Endodermal cell (in vitro differentiated cells): ENCODE results near the gene SLC26A6. TPM values are rescaled to one million over a fixed set of nuclear protein-coding genes. Genes with fewer than 3 reads are reported as not detected.

Experiments
- DNase-seq: peaks from one replicate; pipeline ENCODE4 v3.0.0-alpha.2; 2017
- H3K27ac ChIP-seq: 2 replicates; pipeline ENCODE4 v1.5.1; 2013; ENCODE audit warnings: mild to moderate bottlenecking, low read depth, low read length, moderate library complexity
- H3K27me3 ChIP-seq: 2 replicates; pipeline ENCODE4 v1.6.1; 2013; ENCODE audit warnings: mild to moderate bottlenecking, low read length, moderate library complexity; ENCODE audit not compliant: insufficient read depth, control insufficient read depth, poor library complexity, severe bottlenecking
- H3K36me3 ChIP-seq: 2 replicates; pipeline ENCODE4 v1.7.0; 2013; ENCODE audit warnings: mild to moderate bottlenecking, low read length, moderate library complexity; ENCODE audit not compliant: control insufficient read depth, insufficient read depth
- H3K4me1 ChIP-seq: one replicate; pipeline ENCODE4 v1.7.0; 2013; ENCODE audit warnings: low read length; ENCODE audit not compliant: control insufficient read depth, insufficient read depth
- H3K4me3 ChIP-seq: 2 replicates; pipeline ENCODE4 v1.5.1; 2013; ENCODE audit warnings: mild to moderate bottlenecking, low read length, moderate library complexity
- H3K9ac ChIP-seq: 2 replicates; pipeline ENCODE4 v1.6.1; 2013; ENCODE audit warnings: mild to moderate bottlenecking, low read length, moderate library complexity; ENCODE audit not compliant: poor library complexity, severe bottlenecking; ENCODE audit errors: extremely low read depth
- H3K9me3 ChIP-seq: 2 replicates; pipeline ENCODE4 v1.6.1; 2013; ENCODE audit warnings: mild to moderate bottlenecking, low read length, moderate library complexity; ENCODE audit not compliant: control insufficient read depth
- H3K27ac Mint-ChIP-seq: 2 replicates; pipeline ENCODE4 v1.8.0; 2020; ENCODE audit warnings: mixed read lengths
- H3K27me3 Mint-ChIP-seq: 2 replicates; pipeline ENCODE4 v1.8.0; 2021; ENCODE audit warnings: mild to moderate bottlenecking, mixed read lengths; ENCODE audit not compliant: insufficient read depth
- H3K36me3 Mint-ChIP-seq: 2 replicates; pipeline ENCODE4 v1.8.0; 2020; ENCODE audit warnings: low read depth, mixed read lengths
- H3K4me1 Mint-ChIP-seq: 2 replicates; pipeline ENCODE4 v1.8.0; 2020; ENCODE audit warnings: mixed read lengths
- H3K4me3 Mint-ChIP-seq: 2 replicates; pipeline ENCODE4 v1.8.0; 2020; ENCODE audit warnings: mild to moderate bottlenecking, moderate library complexity, mixed read lengths
- H3K9me3 Mint-ChIP-seq: 2 replicates; pipeline ENCODE4 v1.8.0; 2020; ENCODE audit warnings: mild to moderate bottlenecking, mixed read lengths
- CTCF ChIP-seq: fragments of 200-600 bp; sonication (generic); conservative IDR thresholded peaks from 2 replicates; pipeline ENCODE4 v1.5.0; 2021; ENCODE audit warnings: antibody characterized with exemption, mild to moderate bottlenecking
- WGBS, 2 experiments: methylation state at CpG; one replicate each; pipeline versions ENCODE4 v1.1.5 to v1.1.7; 2013; ENCODE audit warnings: missing lambda C conversion rate in 2 of 2, mixed read lengths in 1 of 2; ENCODE audit not compliant: insufficient coverage in 1 of 2, insufficient read length in 1 of 2; 5-methylcytosine and 5-hydroxymethylcytosine counted together
- total RNA-seq, 2 donors: library from RNA; stranded (reverse); fragmentation: NEBNext Ultra II Directional in 1 of 2; extraction: Animal tissue kit (Norgen Biotek cat#: 25700) in 1 of 2; gene quantifications; 2 replicates in 1 of 2; 3 replicates in 1 of 2; pipeline ENCODE4 v1.2.1, GENCODE V29; 2021

Gene SLC26A6
- total RNA-seq, 2 donors from 2014 or later: 65.1 to 75.6 TPM

GRCh38 chr3:48625600-48625999 lies 9.7 kb downstream of the SLC26A6 start:
- Mint-ChIP-seq H3K9me3 (no peaks in the 10 kb centered on the region), H3K27ac (no peak overlapping the region), H3K27me3 (no peaks in the 10 kb centered on the region), H3K4me1 (no peaks in the 10 kb centered on the region), H3K36me3 (peaks cover 65% of the 10 kb centered on the region), H3K4me3 (no peak overlapping the region)
- WGBS, 2 experiments: 96 to 100% methylated on average over 3 to 6 of the region's 6 CpGs
- H3K27ac ChIP-seq: no peak overlapping the region
- TF ChIP-seq CTCF: no peak
- H3K4me3 ChIP-seq: no peak overlapping the region
- no peaks in the 10 kb centered on the region for H3K9me3 ChIP-seq
- DNase-seq: no peak
- H3K9ac ChIP-seq: no peak overlapping the region
- peaks cover 33% of the 10 kb centered on the region for H3K36me3 ChIP-seq
- H3K27me3 ChIP-seq: no peaks in the 10 kb centered on the region
- no peaks in the 10 kb centered on the region for H3K4me1 ChIP-seq

DNA sequence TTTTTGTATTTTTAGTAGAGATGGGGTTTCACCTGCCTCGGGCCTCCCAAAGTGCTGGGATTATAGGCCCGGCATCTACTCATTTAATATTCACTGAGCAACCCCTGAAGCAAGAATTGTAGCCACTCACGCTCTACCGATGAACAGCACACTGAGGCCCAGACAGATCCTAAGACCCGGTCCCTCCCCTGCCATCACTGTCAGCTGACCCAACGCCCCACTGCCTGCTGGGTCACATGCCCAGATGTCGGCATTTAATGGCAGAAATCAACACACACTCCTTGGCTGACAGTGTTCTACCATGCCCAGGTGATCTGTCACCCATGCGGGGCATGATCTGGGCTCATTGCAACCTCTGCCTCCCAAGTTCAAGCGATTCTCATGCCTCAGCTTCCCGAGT lies 10.5 kb downstream of the SLC26A6 start:
- Mint-ChIP-seq H3K27me3 (no peaks in the 10 kb centered on the region), H3K27ac (no peak overlapping the region)
- WGBS, 2 experiments: 90 to 95% methylated on average over 9 to 10 of the region's 10 CpGs

GRCh38 chr3:48623851-48624547 lies 11.3 kb downstream of the SLC26A6 start:
- no peaks in the 10 kb centered on the region for H3K4me1 Mint-ChIP-seq
- H3K36me3 Mint-ChIP-seq: peaks cover 51% of the 10 kb centered on the region
- H3K27me3 Mint-ChIP-seq: no peaks in the 10 kb centered on the region
- no peak overlapping the region for H3K9ac ChIP-seq
- H3K4me3 Mint-ChIP-seq: no peak overlapping the region
- peaks cover under 1% of the 10 kb centered on the region for H3K9me3 ChIP-seq
- peaks cover 20% of the 10 kb centered on the region for H3K36me3 ChIP-seq
- no peaks in the 10 kb centered on the region for H3K4me1 ChIP-seq
- H3K27ac ChIP-seq: no peak overlapping the region
- H3K27me3 ChIP-seq: no peaks in the 10 kb centered on the region
- H3K9me3 Mint-ChIP-seq: no peaks in the 10 kb centered on the region
- DNase-seq: no peak
- no peak for TF ChIP-seq CTCF
- 82 to 89% methylated on average over 3 to 6 of the region's 6 CpGs for WGBS, 2 experiments
- no peak overlapping the region for H3K27ac Mint-ChIP-seq
- no peak overlapping the region for H3K4me3 ChIP-seq

More for the DNA sequence above, 10.5 kb downstream of the SLC26A6 start:
- peaks cover 58% of the 10 kb centered on the region for H3K36me3 Mint-ChIP-seq
- no peaks in the 10 kb centered on the region for H3K27me3 ChIP-seq
- no peaks in the 10 kb centered on the region for H3K4me1 ChIP-seq
- H3K4me3 Mint-ChIP-seq: no peak overlapping the region
- no peaks in the 10 kb centered on the region for H3K4me1 Mint-ChIP-seq
- no peak overlapping the region for H3K9ac ChIP-seq
- no peak overlapping the region for H3K27ac ChIP-seq
- no peak for DNase-seq
- H3K36me3 ChIP-seq: peaks cover 24% of the 10 kb centered on the region
- H3K4me3 ChIP-seq: no peak overlapping the region
- no peak for TF ChIP-seq CTCF
- no peaks in the 10 kb centered on the region for H3K9me3 Mint-ChIP-seq
- H3K9me3 ChIP-seq: no peaks in the 10 kb centered on the region
